MM.1S (cell line): Measurements from ENCODE around the gene BMP7.

Experiments
- DNase-seq: peaks from one replicate; pipeline ENCODE4 v3.0.0-alpha.2; 2015
- H2AFZ ChIP-seq: fragments of 300-600 bp; sonication (generic); 2 replicates; pipeline ENCODE4 v1.6.0; 2016; ENCODE audit warnings: antibody characterized with exemption, low read length
- H3F3A ChIP-seq: fragments of 300-600 bp; sonication (generic); 2 replicates; pipeline ENCODE4 v1.6.1; 2016; ENCODE audit warnings: mild to moderate bottlenecking, antibody characterized with exemption, low read length, moderate library complexity, mixed read lengths; ENCODE audit not compliant: insufficient read depth
- H3K27ac ChIP-seq: fragments of 300-600 bp; sonication (generic); 2 replicates; pipeline ENCODE4 v1.5.1; 2016; ENCODE audit warnings: mild to moderate bottlenecking, low read length
- H3K27me3 ChIP-seq: fragments of 300-600 bp; sonication (generic); replicated peaks from 2 replicates; pipeline ENCODE4 v1.6.0; 2016; ENCODE audit warnings: low read length; ENCODE audit not compliant: insufficient read depth
- H3K36me3 ChIP-seq: fragments of 300-600 bp; sonication (generic); replicated peaks from 2 replicates; pipeline ENCODE4 v1.6.1; 2016; ENCODE audit warnings: mild to moderate bottlenecking, low read length, mixed read lengths; ENCODE audit not compliant: insufficient read depth
- H3K4me1 ChIP-seq: fragments of 300-600 bp; sonication (generic); 2 replicates; pipeline ENCODE4 v1.6.1; 2016; ENCODE audit warnings: low read length, mixed read lengths
- H3K4me2 ChIP-seq: fragments of 300-600 bp; sonication (generic); 2 replicates; pipeline ENCODE4 v1.6.0; 2016; ENCODE audit warnings: low read depth, low read length
- H3K4me3 ChIP-seq: fragments of 300-600 bp; sonication (generic); 2 replicates; pipeline ENCODE4 v1.5.1; 2016; ENCODE audit warnings: low read length, mixed read lengths
- H3K79me2 ChIP-seq: fragments of 300-600 bp; sonication (generic); 2 replicates; pipeline ENCODE4 v1.6.1; 2016; ENCODE audit warnings: mixed run types, low read length, mixed read lengths
- H3K9ac ChIP-seq: fragments of 300-600 bp; sonication (generic); 2 replicates; pipeline ENCODE4 v1.6.1; 2016; ENCODE audit warnings: low read length, mixed read lengths
- H3K9me2 ChIP-seq: fragments of 300-600 bp; sonication (generic); replicated peaks from 2 replicates; pipeline ENCODE4 v1.6.1; 2016; ENCODE audit warnings: mild to moderate bottlenecking, low read length, mixed read lengths; ENCODE audit not compliant: insufficient read depth
- H3K9me3 ChIP-seq: fragments of 300-600 bp; sonication (generic); replicated peaks from 2 replicates; pipeline ENCODE4 v1.6.1; 2016; ENCODE audit warnings: mild to moderate bottlenecking, low read length, mixed read lengths; ENCODE audit not compliant: insufficient read depth
- H4K20me1 ChIP-seq: fragments of 300-600 bp; sonication (generic); 2 replicates; pipeline ENCODE4 v1.6.1; 2016; ENCODE audit warnings: mild to moderate bottlenecking, low read length, moderate library complexity, mixed read lengths; ENCODE audit not compliant: insufficient read depth
- CTCF ChIP-seq: fragments of 300-600 bp; sonication (generic); IDR thresholded peaks from 2 replicates; pipeline ENCODE4 v1.5.1; 2016; ENCODE audit warnings: antibody characterized with exemption, low read length, mixed read lengths
- EZH2 ChIP-seq: fragments of 300-600 bp; sonication (generic); optimal IDR thresholded peaks from 2 replicates; pipeline ENCODE3; 2017; ENCODE audit warnings: low read depth, mild to moderate bottlenecking, antibody characterized with exemption, low read length, mixed read lengths
- EZH2phosphoT487 ChIP-seq: fragments of 300-600 bp; sonication (generic); IDR thresholded peaks from 2 replicates; pipeline ENCODE4 v1.6.1; 2018; ENCODE audit warnings: antibody characterized with exemption, low read length

BMP7 gene

GRCh38 chr20:57211406-57211805 lies 55.0 kb downstream of the BMP7 start:
- H3K9ac ChIP-seq, result no peak overlapping the region
- H2AFZ ChIP-seq, result no peak overlapping the region
- H3K4me1 ChIP-seq, result no peaks in the 10 kb centered on the region
- H3K4me2 ChIP-seq, result no peak overlapping the region
- no peak overlapping the region for H3K4me3 ChIP-seq
- no peak for DNase-seq
- H3K27me3 ChIP-seq, result peaks cover 31% of the 10 kb centered on the region
- H3K27ac ChIP-seq, result no peak overlapping the region
- no peak for TF ChIP-seq EZH2
- TF ChIP-seq CTCF, result no peak
- no peak for TF ChIP-seq EZH2phosphoT487
- no peaks in the 10 kb centered on the region for H3K36me3 ChIP-seq
- H3F3A ChIP-seq, result no peaks in the 10 kb centered on the region
- H3K9me3 ChIP-seq, result no peaks in the 10 kb centered on the region
- H3K79me2 ChIP-seq, result no peaks in the 10 kb centered on the region
- H3K9me2 ChIP-seq, result no peaks in the 10 kb centered on the region
- H4K20me1 ChIP-seq, result no peaks in the 10 kb centered on the region

GRCh38 chr20:57210911-57211280 lies 55.5 kb downstream of the BMP7 start:
- no peaks in the 10 kb centered on the region for H3F3A ChIP-seq

GRCh38 chr20:57210054-57210910 lies 56.2 kb downstream of the BMP7 start:
- Histone ChIP-seq H3K4me3 (no peak overlapping the region), H3K36me3 (no peaks in the 10 kb centered on the region), H4K20me1 (no peaks in the 10 kb centered on the region), H3F3A (no peaks in the 10 kb centered on the region), H3K27me3 (peaks cover 40% of the 10 kb centered on the region), H3K4me1 (no peaks in the 10 kb centered on the region), H3K9me2 (no peaks in the 10 kb centered on the region), H2AFZ (no peak overlapping the region), H3K79me2 (no peaks in the 10 kb centered on the region), H3K9me3 (no peaks in the 10 kb centered on the region), H3K27ac (no peak overlapping the region), H3K4me2 (no peak overlapping the region), H3K9ac (no peak overlapping the region)
- TF ChIP-seq EZH2, result no peak
- no peak for TF ChIP-seq CTCF
- no peak for TF ChIP-seq EZH2phosphoT487
- no peak for DNase-seq

More at GRCh38 chr20:57210911-57211280, 55.5 kb downstream of the BMP7 start:
- H3K9me3 ChIP-seq, result no peaks in the 10 kb centered on the region
- no peaks in the 10 kb centered on the region for H3K4me1 ChIP-seq
- TF ChIP-seq EZH2phosphoT487 (no peak), CTCF (no peak), EZH2 (no peak)
- no peak overlapping the region for H3K9ac ChIP-seq
- H3K79me2 ChIP-seq, result no peaks in the 10 kb centered on the region
- no peaks in the 10 kb centered on the region for H3K36me3 ChIP-seq
- H3K27ac ChIP-seq, result no peak overlapping the region
- H3K4me3 ChIP-seq, result no peak overlapping the region
- H3K9me2 ChIP-seq, result no peaks in the 10 kb centered on the region
- no peak for DNase-seq
- H3K4me2 ChIP-seq, result no peak overlapping the region
- H3K27me3 ChIP-seq, result peaks cover 36% of the 10 kb centered on the region
- no peaks in the 10 kb centered on the region for H4K20me1 ChIP-seq
- H2AFZ ChIP-seq, result no peak overlapping the region
